H1 (cell line): ENCODE data around the gene CPLX1. TPM values are rescaled to one million over a fixed set of nuclear protein-coding genes. Genes with fewer than 3 reads are reported as not detected.

Experiments
- CTCF ChIA-PET: fragments of 300-600 bp; sonication (Branson Sonifier 250); formaldehyde crosslinking; loops from one replicate; lab custom pipeline; 2021; ENCODE audit not compliant: partially characterized antibody; lab: Charles Lee
- POLR2A ChIA-PET: fragments of 300-600 bp; sonication (Branson Sonifier 250); formaldehyde crosslinking; loops from one replicate; lab custom pipeline; 2021; ENCODE audit warnings: inconsistent platforms; ENCODE audit not compliant: partially characterized antibody; lab: Charles Lee
- DNase-seq, 2 experiments: peaks; one replicate each; pipeline versions ENCODE4 v3.0.0 to v3.0.0-alpha.2; 2010 to 2022; ENCODE audit warnings: low spot score in 2 of 2, low read depth in 1 of 2, mixed read lengths in 1 of 2
- FAIRE-seq: peaks from 2 replicates; lab custom pipeline; 2011; peaks lifted over from hg19 to GRCh38; lab: Jason Lieb, UNC
- H2AFZ ChIP-seq: 2 replicates; pipeline ENCODE4 v1.8.1; 2012; ENCODE audit warnings: low read length, inconsistent platforms
- H2AK5ac ChIP-seq: 2 replicates; pipeline ENCODE4 v1.6.1; 2013; ENCODE audit warnings: low read depth, low read length
- H2BK120ac ChIP-seq: replicated peaks from 2 replicates; pipeline ENCODE3; 2013; ENCODE audit warnings: low read depth, low read length, inconsistent platforms
- H2BK12ac ChIP-seq: 2 replicates; pipeline ENCODE4 v1.6.1; 2013; ENCODE audit warnings: low read depth, low read length
- H2BK15ac ChIP-seq: 2 replicates; pipeline ENCODE4 v1.6.1; 2013; ENCODE audit warnings: low read length
- H2BK20ac ChIP-seq: 2 replicates; pipeline ENCODE4 v1.6.1; 2013; ENCODE audit warnings: low read length
- H2BK5ac ChIP-seq: 2 replicates; pipeline ENCODE4 v1.6.1; 2013; ENCODE audit warnings: low read depth, low read length
- H3K14ac ChIP-seq: 2 replicates; pipeline ENCODE4 v1.6.1; 2013; ENCODE audit warnings: inconsistent platforms; ENCODE audit not compliant: insufficient read length
- H3K18ac ChIP-seq: 2 replicates; pipeline ENCODE4 v1.6.1; 2013; ENCODE audit warnings: low read length; ENCODE audit errors: extremely low read depth
- H3K23ac ChIP-seq: 2 replicates; pipeline ENCODE4 v1.6.1; 2013; ENCODE audit warnings: inconsistent platforms; ENCODE audit not compliant: insufficient read length
- H3K23me2 ChIP-seq: 2 replicates; pipeline ENCODE4 v1.6.1; 2013; ENCODE audit warnings: low read depth, low read length
- H3K27ac ChIP-seq: 2 replicates; pipeline ENCODE4 v1.6.1; 2011; ENCODE audit warnings: low read depth, low read length, inconsistent platforms
- H3K27me3 ChIP-seq, 4 experiments: replicated peaks in 1 of 4; 1 replicate in 1 of 4; 2 replicates in 3 of 4; pipeline versions ENCODE4 v1.6.1 to v1.8.1; 2011 to 2013; ENCODE audit warnings: low read length in 3 of 4, mild to moderate bottlenecking in 3 of 4, inconsistent platforms in 2 of 4, mixed read lengths in 2 of 4, moderate library complexity in 1 of 4; ENCODE audit not compliant: control insufficient read depth in 3 of 4, insufficient read depth in 3 of 4; ENCODE audit errors: extremely low read depth in 1 of 4
- H3K36me3 ChIP-seq, 4 experiments: 2 replicates each; pipeline versions ENCODE4 v1.6.1 to v1.8.1; 2011 to 2013; ENCODE audit warnings: mild to moderate bottlenecking in 4 of 4, low read length in 3 of 4, moderate library complexity in 2 of 4, control low read depth in 1 of 4, inconsistent platforms in 1 of 4; ENCODE audit not compliant: insufficient read depth in 4 of 4, control insufficient read depth in 2 of 4
- H3K4ac ChIP-seq: replicated peaks from 2 replicates; pipeline ENCODE3; 2013; ENCODE audit warnings: low read length, low read depth, mixed read lengths, inconsistent platforms; ENCODE audit not compliant: insufficient read length
- H3K4me1 ChIP-seq, 4 experiments: replicated peaks in 1 of 4; 1 replicate in 1 of 4; 2 replicates in 3 of 4; pipeline versions ENCODE4 v1.6.1 to v1.8.1; 2011 to 2013; ENCODE audit warnings: low read length in 3 of 4, inconsistent platforms in 2 of 4, mixed read lengths in 1 of 4; ENCODE audit not compliant: insufficient read depth in 4 of 4, control insufficient read depth in 3 of 4
- H3K4me2 ChIP-seq, 2 experiments: 2 replicates each; pipeline versions ENCODE4 v1.6.1 to v1.8.1; 2011 to 2013; ENCODE audit warnings: low read depth in 2 of 2, low read length in 2 of 2, control low read depth in 1 of 2, inconsistent platforms in 1 of 2, mild to moderate bottlenecking in 1 of 2; ENCODE audit not compliant: insufficient read depth in 1 of 2
- H3K4me3 ChIP-seq, 4 experiments: fragments of 200-600, 300-600 bp in 1 of 4; sonication (generic), shearing (Covaris generic), sonication (Bioruptor Twin) in 1 of 4; 2 replicates each; pipeline versions ENCODE4 v1.5.1 to v1.8.1; 2011 to 2016; ENCODE audit warnings: low read length in 4 of 4, low read depth in 3 of 4, control low read depth in 2 of 4, inconsistent platforms in 2 of 4, mild to moderate bottlenecking in 2 of 4, mixed read lengths in 1 of 4, moderate library complexity in 1 of 4; ENCODE audit not compliant: insufficient read depth in 2 of 4; ENCODE audit errors: extremely low read depth in 1 of 4
- H3K56ac ChIP-seq: replicated peaks from 2 replicates; pipeline ENCODE3; 2013; ENCODE audit warnings: low read depth, mild to moderate bottlenecking, mixed read lengths, low read length, inconsistent platforms; ENCODE audit not compliant: insufficient read length
- H3K79me1 ChIP-seq: 2 replicates; pipeline ENCODE4 v1.6.1; 2013; ENCODE audit warnings: low read depth, low read length, control low read depth
- H3K79me2 ChIP-seq, 2 experiments: 2 replicates each; pipeline versions ENCODE4 v1.6.1 to v1.8.1; 2012 to 2013; ENCODE audit warnings: low read length in 2 of 2, mild to moderate bottlenecking in 2 of 2, inconsistent platforms in 1 of 2; ENCODE audit not compliant: insufficient read depth in 2 of 2, control insufficient read depth in 1 of 2
- H3K9ac ChIP-seq, 4 experiments: replicated peaks in 1 of 4; 1 replicate in 1 of 4; 2 replicates in 3 of 4; pipeline versions ENCODE4 v1.6.1 to v1.8.1; 2011 to 2013; ENCODE audit warnings: low read depth in 3 of 4, low read length in 3 of 4, control low read depth in 2 of 4, mild to moderate bottlenecking in 2 of 4, moderate library complexity in 2 of 4, inconsistent platforms in 1 of 4; ENCODE audit errors: extremely low read depth in 1 of 4
- H3K9me3 ChIP-seq, 2 experiments: 2 replicates each; pipeline versions ENCODE4 v1.6.1 to v1.8.1; 2012 to 2013; ENCODE audit warnings: mild to moderate bottlenecking in 2 of 2, moderate library complexity in 2 of 2, control low read depth in 1 of 2, inconsistent platforms in 1 of 2, low read depth in 1 of 2, low read length in 1 of 2, mixed read lengths in 1 of 2; ENCODE audit not compliant: insufficient read depth in 2 of 2
- H4K20me1 ChIP-seq, 2 experiments: replicated peaks in 1 of 2; 2 replicates each; pipeline versions ENCODE3 to v1.8.1; 2011 to 2013; ENCODE audit warnings: inconsistent platforms in 2 of 2, low read length in 2 of 2, mild to moderate bottlenecking in 1 of 2; ENCODE audit not compliant: insufficient read depth in 2 of 2, control insufficient read depth in 1 of 2
- H4K5ac ChIP-seq: 2 replicates; pipeline ENCODE4 v1.6.1; 2013; ENCODE audit warnings: low read length, low read depth, mixed read lengths, inconsistent platforms; ENCODE audit not compliant: insufficient read length
- H4K8ac ChIP-seq: 2 replicates; pipeline ENCODE4 v1.8.0; 2013; ENCODE audit warnings: mild to moderate bottlenecking, moderate library complexity, low read length, inconsistent platforms; ENCODE audit not compliant: insufficient read depth; ENCODE audit errors: extremely low read depth
- H4K91ac ChIP-seq: replicated peaks from 2 replicates; pipeline ENCODE3; 2013; ENCODE audit warnings: low read length, mixed read lengths, inconsistent platforms; ENCODE audit not compliant: insufficient read length
- TAF1 ChIP-seq: IDR thresholded peaks from 2 replicates; pipeline ENCODE4 v1.6.1; 2011; ENCODE audit warnings: mild to moderate bottlenecking, low read depth, low read length
- TEAD4 ChIP-seq: IDR thresholded peaks from 2 replicates; pipeline ENCODE4 v1.6.1; 2012; ENCODE audit warnings: low read depth, low read length, inconsistent platforms, mixed read lengths
- WGBS, 2 experiments: shearing (Covaris generic) in 1 of 2; methylation state at CpG; one replicate each; pipeline versions ENCODE4 v1.1.6 to v1.1.7; 2013 to 2015; ENCODE audit warnings: low lambda C conversion rate in 2 of 2, mixed read lengths in 2 of 2, inconsistent platforms in 1 of 2, low coverage in 1 of 2, missing lambda C conversion rate in 1 of 2; ENCODE audit not compliant: insufficient replicate concordance in 2 of 2, insufficient coverage in 1 of 2, insufficient read length in 1 of 2; ENCODE audit errors: extremely low coverage in 1 of 2, missing lambda C conversion rate in 1 of 2; 5-methylcytosine and 5-hydroxymethylcytosine counted together
- polyA plus RNA-seq, 7 experiments: library from polyadenylated mRNA; depleted of rRNA in 3 of 7; stranded (reverse) in 5 of 7; unstranded in 2 of 7; fragments of >200 nt in 5 of 7; fragments of 200-250 nt in 2 of 7; gene quantifications; 1 replicate in 5 of 7; 2 replicates in 1 of 7; 4 replicates in 1 of 7; pipeline versions ENCODE4 v1.2.1 to v1.2.3, GENCODE V29; 2011 to 2013; ENCODE audit warnings: missing spikeins in 2 of 7, mixed read lengths in 2 of 7
- total RNA-seq: library from RNA; stranded (reverse); fragmentation: NEBNext Ultra II Directional; extraction: Animal tissue kit (Norgen Biotek cat#: 25700); gene quantifications from 2 replicates; pipeline ENCODE4 v1.2.1, GENCODE V29; 2021

Gene CPLX1
- total and polyA plus RNA-seq, 2 of the 8 experiments (the other 6 are each of a cell fraction or from before 2014, with no cell fraction given), result 0.32 to 0.56 TPM

DNA sequence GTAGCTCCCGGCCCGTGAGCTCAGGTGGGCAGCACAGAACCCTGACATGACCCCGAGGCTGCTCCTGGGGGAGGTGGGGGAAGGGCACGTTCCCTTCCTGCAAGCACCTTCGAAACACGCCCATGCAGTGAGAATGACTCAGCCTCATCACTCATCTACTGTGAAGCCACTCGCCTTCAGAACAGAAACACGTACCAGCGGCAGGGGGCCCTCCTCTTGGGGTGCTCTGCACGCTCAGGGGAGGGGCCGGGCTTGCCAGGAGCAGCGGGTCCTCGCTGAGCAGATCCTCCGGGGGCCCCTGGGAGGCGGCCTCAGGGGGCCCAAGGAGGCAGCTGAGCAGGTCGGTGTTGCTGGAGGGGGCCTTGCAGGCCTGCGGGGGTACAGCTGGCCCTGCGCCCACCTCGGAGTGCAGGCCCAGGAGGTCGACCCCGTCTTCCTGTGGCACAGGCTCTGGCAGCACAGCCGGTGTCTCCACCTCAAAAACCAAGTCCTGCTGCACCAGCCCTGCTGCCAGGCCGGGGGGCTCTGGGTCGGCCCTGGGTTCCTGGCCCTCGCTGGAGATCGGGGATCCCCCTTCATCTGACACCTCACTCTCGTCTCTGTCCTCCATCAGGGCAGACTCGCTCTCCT lies 40.9 kb upstream of the CPLX1 start:
- no peak overlapping the region for H2AFZ ChIP-seq
- no peak overlapping the region for H2BK15ac ChIP-seq
- peaks cover 0 to 18% of the 10 kb centered on the region in 2 experiments for H4K20me1 ChIP-seq
- no peak overlapping the region for H4K5ac ChIP-seq
- TF ChIP-seq TAF1 (no peak), TEAD4 (no peak)
- H3K23ac ChIP-seq, result no peak overlapping the region
- peaks cover 0 to 8% of the 10 kb centered on the region in 2 experiments; a peak in 1 of 4 replicates for H3K9me3 ChIP-seq
- no peak overlapping the region for H3K18ac ChIP-seq
- H3K27ac ChIP-seq, result no peak overlapping the region
- H3K14ac ChIP-seq, result no peak overlapping the region
- H3K36me3 ChIP-seq, result peaks cover 2 to 33% (median 22%) of the 10 kb centered on the region in 4 experiments; a peak in 7 of 8 replicates
- H3K27me3 ChIP-seq, result no peaks in the 10 kb centered on the region
- ChIA-PET POLR2A (interaction anchor here (0.9 to 1.1 kb wide), 2 partner anchors 16 to 21 kb away, joined by 3 read pairs; no protein-coding TSS in a partner anchor), CTCF (interaction anchor here (1.1 to 2.3 kb wide), 6 partner anchors 11 to 125 kb away, joined by 3 to 10 read pairs (median 5); no protein-coding TSS in a partner anchor)
- WGBS, 2 experiments, result 93% methylated on average over 28 of the region's 28 CpGs; no CpG with 5 or more reads in 1 of the 2 experiments
- H3K4me1 ChIP-seq, result no peaks in the 10 kb centered on the region
- H3K56ac ChIP-seq, result no peak overlapping the region
- FAIRE-seq, result no peak
- no peak overlapping the region for H3K9ac ChIP-seq
- H3K4ac ChIP-seq, result no peak overlapping the region
- no peak overlapping the region for H2BK120ac ChIP-seq
- peaks cover 3% of the 10 kb centered on the region; the same call in 1 of the 2 replicates for H3K23me2 ChIP-seq
- no peak overlapping the region for H2BK20ac ChIP-seq
- H3K79me1 ChIP-seq, result peaks cover 3% of the 10 kb centered on the region
- H4K91ac ChIP-seq, result no peak overlapping the region
- no peak overlapping the region for H2BK12ac ChIP-seq
- H3K4me3 ChIP-seq, result no peak overlapping the region
- H3K4me2 ChIP-seq, result no peak overlapping the region
- H4K8ac ChIP-seq, result no peak overlapping the region; the same call in 1 of the 2 replicates
- H2AK5ac ChIP-seq, result no peak overlapping the region
- no peaks in the 10 kb centered on the region for H3K79me2 ChIP-seq
- no peak for DNase-seq
- H2BK5ac ChIP-seq, result no peak overlapping the region
